Measurements from ENCODE around the gene PSENEN. TPM values are rescaled to one million over a fixed set of nuclear protein-coding genes. Genes with fewer than 3 reads are reported as not detected.

PSENEN gene
- total RNA-seq, 3 donors from 2014 or later (not counting 1 experiment from before 2014, with no cell fraction given), result 38.5 to 45.0 (median 41.0) TPM

DNA sequence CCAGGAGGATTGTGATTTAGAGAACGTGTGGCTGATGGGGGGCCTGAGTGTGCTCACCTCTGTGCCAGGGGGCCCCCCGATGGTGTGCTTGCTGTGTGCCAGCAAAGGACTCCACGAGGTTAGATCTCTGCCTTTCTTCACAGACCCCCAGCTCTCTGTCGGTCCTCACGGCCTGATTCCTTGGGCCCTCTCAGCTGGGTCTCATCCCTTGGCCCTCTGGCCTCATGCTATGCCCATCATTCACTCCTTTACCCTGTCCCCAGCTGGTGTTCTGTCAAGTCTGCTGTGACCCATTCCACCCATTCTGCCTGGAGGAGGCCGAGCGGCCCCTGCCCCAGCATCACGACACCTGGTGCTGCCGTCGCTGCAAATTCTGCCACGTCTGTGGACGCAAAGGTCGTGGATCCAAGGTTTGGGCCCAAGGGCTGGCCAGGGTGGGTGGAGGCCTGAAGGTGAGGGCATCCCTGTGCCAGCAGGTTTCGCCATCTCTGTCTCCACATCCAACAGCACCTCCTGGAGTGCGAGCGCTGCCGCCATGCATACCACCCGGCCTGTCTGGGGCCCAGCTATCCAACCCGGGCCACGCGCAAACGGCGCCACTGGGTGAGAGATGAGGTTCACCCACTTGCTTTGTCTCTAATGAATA, 20.1 kb upstream of the PSENEN start:
- Mint-ChIP-seq H3K4me1 (peaks cover 2 to 24% of the 10 kb centered on the region in 2 donors), H3K27me3 (ENCODE audit: low read depth in 2 of 2) (no peaks in the 10 kb centered on the region), H3K9me3 (no peaks in the 10 kb centered on the region), H3K27ac (no peak overlapping the region), H3K36me3 (no peaks in the 10 kb centered on the region), H3K4me3 (no peak overlapping the region)
- H3K27me3 ChIP-seq (ENCODE audit: control insufficient read depth, insufficient read depth, low read length), result no peaks in the 10 kb centered on the region
- TF ChIP-seq, protein P1, sequence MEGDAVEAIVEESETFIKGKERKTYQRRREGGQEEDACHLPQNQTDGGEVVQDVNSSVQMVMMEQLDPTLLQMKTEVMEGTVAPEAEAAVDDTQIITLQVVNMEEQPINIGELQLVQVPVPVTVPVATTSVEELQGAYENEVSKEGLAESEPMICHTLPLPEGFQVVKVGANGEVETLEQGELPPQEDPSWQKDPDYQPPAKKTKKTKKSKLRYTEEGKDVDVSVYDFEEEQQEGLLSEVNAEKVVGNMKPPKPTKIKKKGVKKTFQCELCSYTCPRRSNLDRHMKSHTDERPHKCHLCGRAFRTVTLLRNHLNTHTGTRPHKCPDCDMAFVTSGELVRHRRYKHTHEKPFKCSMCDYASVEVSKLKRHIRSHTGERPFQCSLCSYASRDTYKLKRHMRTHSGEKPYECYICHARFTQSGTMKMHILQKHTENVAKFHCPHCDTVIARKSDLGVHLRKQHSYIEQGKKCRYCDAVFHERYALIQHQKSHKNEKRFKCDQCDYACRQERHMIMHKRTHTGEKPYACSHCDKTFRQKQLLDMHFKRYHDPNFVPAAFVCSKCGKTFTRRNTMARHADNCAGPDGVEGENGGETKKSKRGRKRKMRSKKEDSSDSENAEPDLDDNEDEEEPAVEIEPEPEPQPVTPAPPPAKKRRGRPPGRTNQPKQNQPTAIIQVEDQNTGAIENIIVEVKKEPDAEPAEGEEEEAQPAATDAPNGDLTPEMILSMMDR (IDR thresholded peaks at IDR 0.05), result no peak
- no peak overlapping the region for H3K4me3 ChIP-seq (ENCODE audit: low read length)
- no peak overlapping the region for H3K27ac ChIP-seq (ENCODE audit: low read length)
- H3K4me1 ChIP-seq (ENCODE audit: control insufficient read depth, insufficient read depth, low read length), result no peaks in the 10 kb centered on the region
- ATAC-seq (no peak), DNase-seq (no peak)
- peaks cover 84% of the 10 kb centered on the region for H3K36me3 ChIP-seq (ENCODE audit: control insufficient read depth, insufficient read depth, low read length)
- intact Hi-C loops (cut with micrococcal nuclease), result no loop called here
- no peaks in the 10 kb centered on the region for H3K9me3 ChIP-seq (ENCODE audit: control insufficient read depth, insufficient read depth, low read length)
- WGBS (ENCODE audit: insufficient coverage), result 96% methylated on average over 23 of the region's 23 CpGs

DNA sequence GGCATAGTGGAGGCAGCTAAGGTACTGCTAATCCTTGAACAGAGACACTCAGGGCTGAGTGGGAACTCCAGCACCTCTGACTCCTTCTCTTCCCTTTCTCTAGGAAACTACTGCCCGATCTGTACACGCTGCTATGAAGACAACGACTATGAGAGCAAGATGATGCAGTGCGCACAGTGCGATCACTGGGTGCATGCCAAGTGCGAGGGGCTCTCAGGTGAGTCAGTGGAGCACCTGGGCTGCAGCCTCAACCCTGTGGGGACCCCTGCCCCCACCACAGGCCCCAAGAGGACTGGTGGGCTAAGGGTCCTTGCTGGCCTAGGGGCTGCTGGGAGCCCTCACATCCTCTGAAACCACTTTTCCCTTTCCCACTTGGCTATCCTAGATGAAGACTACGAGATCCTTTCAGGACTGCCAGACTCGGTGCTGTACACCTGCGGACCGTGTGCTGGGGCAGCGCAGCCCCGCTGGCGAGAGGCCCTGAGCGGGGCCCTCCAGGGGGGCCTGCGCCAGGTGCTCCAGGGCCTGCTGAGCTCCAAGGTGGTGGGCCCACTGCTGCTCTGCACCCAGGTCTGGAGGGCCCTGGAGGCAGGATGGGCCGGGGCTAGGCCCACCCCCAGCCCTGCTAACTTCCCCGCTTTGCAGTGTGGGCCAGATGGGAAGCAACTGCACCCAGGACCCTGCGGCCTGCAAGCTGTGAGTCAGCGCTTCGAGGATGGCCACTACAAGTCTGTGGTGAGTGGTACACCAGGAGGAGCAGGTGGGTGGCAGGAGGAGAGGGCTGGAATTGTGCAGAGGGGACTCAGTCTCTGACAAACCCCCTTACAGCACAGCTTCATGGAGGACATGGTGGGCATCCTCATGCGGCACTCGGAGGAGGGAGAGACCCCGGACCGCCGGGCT, 18.1 kb upstream of the PSENEN start:
- Mint-ChIP-seq H3K4me1 (peaks cover 0 to 9% of the 10 kb centered on the region in 2 donors), H3K4me3 (no peak overlapping the region), H3K27me3 (ENCODE audit: low read depth in 2 of 2) (no peaks in the 10 kb centered on the region), H3K27ac (no peak overlapping the region), H3K36me3 (no peaks in the 10 kb centered on the region), H3K9me3 (no peaks in the 10 kb centered on the region)
- ATAC-seq (no peak), DNase-seq (no peak)
- Histone ChIP-seq H3K4me3 (ENCODE audit: low read length) (no peak overlapping the region), H3K9me3 (ENCODE audit: control insufficient read depth, insufficient read depth, low read length) (no peaks in the 10 kb centered on the region), H3K27me3 (ENCODE audit: control insufficient read depth, insufficient read depth, low read length) (no peaks in the 10 kb centered on the region), H3K27ac (ENCODE audit: low read length) (no peak overlapping the region), H3K36me3 (ENCODE audit: control insufficient read depth, insufficient read depth, low read length) (peaks cover 95% of the 10 kb centered on the region), H3K4me1 (ENCODE audit: control insufficient read depth, insufficient read depth, low read length) (no peaks in the 10 kb centered on the region)
- TF ChIP-seq, protein P1 (IDR thresholded peaks at IDR 0.05), result no peak
- WGBS (ENCODE audit: insufficient coverage), result 96% methylated on average over 25 of the region's 25 CpGs
- intact Hi-C loops (cut with micrococcal nuclease), result no loop called here

DNA sequence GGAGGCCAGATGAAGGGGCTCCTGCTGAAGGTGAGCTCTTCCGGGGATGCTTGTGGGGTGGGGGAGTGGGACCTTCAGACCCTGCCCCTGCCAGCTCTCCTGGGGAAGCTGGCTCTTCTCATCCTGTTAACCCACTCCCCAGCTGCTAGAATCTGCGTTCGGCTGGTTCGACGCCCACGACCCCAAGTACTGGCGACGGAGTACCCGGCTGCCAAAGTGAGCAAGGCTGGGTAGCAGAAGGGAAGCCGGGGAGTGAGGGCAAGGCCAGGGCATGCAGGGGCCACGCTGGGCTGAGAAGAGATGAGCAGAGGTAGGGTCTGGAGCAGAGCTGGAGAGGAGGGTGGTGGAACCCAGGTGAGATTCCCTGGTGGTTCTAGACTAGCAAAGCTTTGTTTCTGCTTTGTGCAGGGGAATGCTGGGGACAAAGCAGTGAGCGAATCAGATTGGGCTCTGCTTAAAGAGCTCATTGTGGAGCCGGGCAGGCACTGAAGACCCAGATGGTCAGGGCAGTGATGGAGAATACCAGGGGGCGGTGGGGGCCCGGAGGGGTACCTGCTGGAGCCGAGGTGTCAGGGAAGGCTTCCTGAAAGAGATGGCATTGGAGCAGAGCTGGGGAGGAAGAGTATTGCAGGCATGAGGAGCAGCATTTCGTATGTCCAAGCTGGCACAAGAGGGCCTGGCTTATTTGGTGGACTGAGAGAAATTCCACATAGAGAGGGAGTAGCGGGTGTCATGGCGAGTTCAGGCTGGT, 17.3 kb upstream of the PSENEN start:
- Histone ChIP-seq H3K9me3 (ENCODE audit: control insufficient read depth, insufficient read depth, low read length) (no peaks in the 10 kb centered on the region), H3K27ac (ENCODE audit: low read length) (no peak overlapping the region), H3K4me3 (ENCODE audit: low read length) (no peak overlapping the region), H3K36me3 (ENCODE audit: control insufficient read depth, insufficient read depth, low read length) (peaks cover 90% of the 10 kb centered on the region), H3K4me1 (ENCODE audit: control insufficient read depth, insufficient read depth, low read length) (no peaks in the 10 kb centered on the region), H3K27me3 (ENCODE audit: control insufficient read depth, insufficient read depth, low read length) (no peaks in the 10 kb centered on the region)
- intact Hi-C loops (cut with micrococcal nuclease), result no loop called here
- Mint-ChIP-seq H3K36me3 (no peaks in the 10 kb centered on the region), H3K27ac (no peak overlapping the region), H3K4me1 (peaks cover 0 to 6% of the 10 kb centered on the region in 2 donors), H3K9me3 (no peaks in the 10 kb centered on the region), H3K4me3 (no peak overlapping the region), H3K27me3 (ENCODE audit: low read depth in 2 of 2) (no peaks in the 10 kb centered on the region)
- WGBS (ENCODE audit: insufficient coverage), result 97% methylated on average over 19 of the region's 19 CpGs
- TF ChIP-seq, protein P1 (IDR thresholded peaks at IDR 0.05), result no peak
- no peak for DNase-seq
- ATAC-seq, result no peak

Measured in natural killer cell (primary cell).